ENCODE measurements around the gene USP24.

- TF ChIP-seq TAF1 (IDR thresholded peaks at IDR 0.05; ENCODE audit: low read depth) = no peak
- no peak for TF ChIP-seq FOXM1 (IDR thresholded peaks at IDR 0.05; ENCODE audit: borderline replicate concordance, low read depth)
- no peak; the same call in 1 of the 2 replicates for TF ChIP-seq EP300 (IDR thresholded peaks at IDR 0.05; ENCODE audit: borderline replicate concordance)
- no peak for TF ChIP-seq TEAD4 (IDR thresholded peaks at IDR 0.05)
- no peak for TF ChIP-seq RAD21 (IDR thresholded peaks at IDR 0.05; ENCODE audit: low read depth)
- peak; percentile 96 for TF ChIP-seq MAX (IDR thresholded peaks at IDR 0.05)
- no peak for TF ChIP-seq CEBPB (IDR thresholded peaks at IDR 0.05)
- no peak for TF ChIP-seq YY1 (IDR thresholded peaks at IDR 0.05; ENCODE audit: low read depth)
- no peak for TF ChIP-seq REST (IDR thresholded peaks at IDR 0.05; ENCODE audit: low read depth)
Observed at GRCh38 chr1:55039342-55040082, 175.7 kb downstream of the USP24 start, which contains the start of gene PCSK9.

Data from Ishikawa (cell line).